Vagina (tissue), 2 donors: Measurements from ENCODE around the gene SUSD1. TPM values are rescaled to one million over a fixed set of nuclear protein-coding genes. Genes with fewer than 3 reads are reported as not detected.

Experiments used
- DNase-seq, 2 donors: peaks; one replicate each; pipeline ENCODE4 v3.0.0-alpha.2; 2017; ENCODE audit errors: extremely low spot score in 2 of 2
- H3K27ac ChIP-seq: fragments of 200-600 bp; sonication (generic); one replicate; pipeline ENCODE4 v1.5.1; 2019
- H3K27me3 ChIP-seq: fragments of 200-600 bp; sonication (generic); one replicate; pipeline ENCODE4 v1.5.1; 2019
- H3K36me3 ChIP-seq, 2 donors: fragments of 200-600 bp; sonication (generic); one replicate each; pipeline ENCODE4 v1.5.1; 2017 to 2019
- H3K4me1 ChIP-seq: fragments of 200-600 bp; sonication (generic); one replicate; pipeline ENCODE4 v1.5.1; 2019
- H3K4me3 ChIP-seq, 2 donors: fragments of 200-600 bp; sonication (generic); 1 replicate in 1 of 2; 2 replicates in 1 of 2; pipeline ENCODE4 v1.5.1; 2016 to 2019
- H3K9me3 ChIP-seq: fragments of 200-600 bp; sonication (generic); one replicate; pipeline ENCODE4 v1.5.1; 2019
- POLR2A ChIP-seq, 2 donors: fragments of 450-650 bp; IDR thresholded peaks; one replicate each; pipeline ENCODE4 v1.6.1; 2017; ENCODE audit warnings: antibody characterized with exemption in 2 of 2, mild to moderate bottlenecking in 2 of 2, moderate library complexity in 2 of 2
- POLR2AphosphoS5 ChIP-seq, 2 donors: sonication (generic); formaldehyde crosslinking; IDR thresholded peaks; one replicate each; pipeline ENCODE4 v1.9.0; 2017; ENCODE audit warnings: antibody characterized with exemption in 2 of 2, mild to moderate bottlenecking in 2 of 2, low read depth in 1 of 2; ENCODE audit not compliant: insufficient read depth in 1 of 2
- intact Hi-C: fragments of 100-400 bp; cut with DNase I; formaldehyde crosslinking; loops from one replicate; pipeline ENCODE4 v1.15.1; 2023
- total RNA-seq: library from RNA; depleted of rRNA; stranded (reverse); fragments of >200 nt; gene quantifications from one replicate; pipeline ENCODE4 v1.2.3, GENCODE V29; 2016
- TF ChIP-seq, protein P1 (sequence below), 3 experiments: fragments of 450-650 bp in 2 of 3; fragments of 200-600 bp in 1 of 3; sonication (generic) in 1 of 3; IDR thresholded peaks; one replicate each; pipeline ENCODE4 v1.5.1; 2017 to 2019; ENCODE audit warnings: antibody characterized with exemption in 3 of 3, mild to moderate bottlenecking in 2 of 3, moderate library complexity in 2 of 3

The SUSD1 gene
- total RNA-seq, 1 donor from 2014 or later, result 10.8 TPM

DNA sequence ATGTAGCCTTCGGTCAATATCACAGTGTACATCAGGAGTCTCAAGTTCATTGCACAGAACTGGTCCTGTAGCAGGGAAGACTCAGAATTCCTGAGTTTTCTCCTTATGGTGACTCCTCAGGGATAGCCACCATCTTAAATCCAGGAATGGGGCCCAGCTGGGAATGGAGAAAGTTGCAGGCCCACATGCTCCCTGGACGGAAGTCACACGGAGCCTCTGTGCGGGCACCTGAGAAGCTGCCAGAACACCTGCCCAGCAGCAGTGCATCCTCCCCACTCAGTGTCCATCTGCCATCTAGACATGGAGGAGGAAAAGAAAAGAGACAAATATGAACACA is 133.9 kb downstream of the SUSD1 start:
- intact Hi-C loops, result no loop called here
- H3K27me3 ChIP-seq, result no peaks in the 10 kb centered on the region
- H3K4me1 ChIP-seq, result no peaks in the 10 kb centered on the region
- H3K9me3 ChIP-seq, result no peaks in the 10 kb centered on the region
- no peak overlapping the region for H3K27ac ChIP-seq
- DNase-seq, result no peak
- TF ChIP-seq POLR2AphosphoS5 (IDR thresholded peaks at IDR 0.05; ENCODE audit: insufficient read depth in 1 of 2, low read depth in 1 of 2) (no peak), POLR2A (IDR thresholded peaks at IDR 0.05) (no peak)
- TF ChIP-seq, protein P1, sequence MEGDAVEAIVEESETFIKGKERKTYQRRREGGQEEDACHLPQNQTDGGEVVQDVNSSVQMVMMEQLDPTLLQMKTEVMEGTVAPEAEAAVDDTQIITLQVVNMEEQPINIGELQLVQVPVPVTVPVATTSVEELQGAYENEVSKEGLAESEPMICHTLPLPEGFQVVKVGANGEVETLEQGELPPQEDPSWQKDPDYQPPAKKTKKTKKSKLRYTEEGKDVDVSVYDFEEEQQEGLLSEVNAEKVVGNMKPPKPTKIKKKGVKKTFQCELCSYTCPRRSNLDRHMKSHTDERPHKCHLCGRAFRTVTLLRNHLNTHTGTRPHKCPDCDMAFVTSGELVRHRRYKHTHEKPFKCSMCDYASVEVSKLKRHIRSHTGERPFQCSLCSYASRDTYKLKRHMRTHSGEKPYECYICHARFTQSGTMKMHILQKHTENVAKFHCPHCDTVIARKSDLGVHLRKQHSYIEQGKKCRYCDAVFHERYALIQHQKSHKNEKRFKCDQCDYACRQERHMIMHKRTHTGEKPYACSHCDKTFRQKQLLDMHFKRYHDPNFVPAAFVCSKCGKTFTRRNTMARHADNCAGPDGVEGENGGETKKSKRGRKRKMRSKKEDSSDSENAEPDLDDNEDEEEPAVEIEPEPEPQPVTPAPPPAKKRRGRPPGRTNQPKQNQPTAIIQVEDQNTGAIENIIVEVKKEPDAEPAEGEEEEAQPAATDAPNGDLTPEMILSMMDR (IDR thresholded peaks at IDR 0.05), result no peak
- no peak overlapping the region for H3K4me3 ChIP-seq
- H3K36me3 ChIP-seq, result no peaks in the 10 kb centered on the region

DNA sequence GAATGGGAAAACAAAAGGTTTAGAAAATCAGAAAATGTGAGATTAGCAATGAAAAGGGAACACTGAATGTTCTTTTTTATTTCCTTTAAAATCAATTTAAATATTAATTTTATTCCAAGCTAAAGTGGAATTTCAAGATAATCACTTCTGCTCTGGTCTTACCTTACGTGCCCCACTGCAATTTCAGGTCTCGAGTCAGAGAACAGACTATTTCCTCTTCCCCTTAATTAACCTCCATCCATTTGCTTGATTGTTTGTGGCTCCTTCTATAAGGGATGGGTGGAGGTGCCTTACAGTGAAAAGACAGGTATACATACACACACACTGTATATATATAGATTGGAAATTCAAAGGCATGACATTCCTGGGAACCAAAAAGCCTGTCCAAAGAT is 137.1 kb downstream of the SUSD1 start:
- DNase-seq, result no peak
- no peaks in the 10 kb centered on the region for H3K36me3 ChIP-seq
- TF ChIP-seq POLR2AphosphoS5 (IDR thresholded peaks at IDR 0.05; ENCODE audit: insufficient read depth in 1 of 2, low read depth in 1 of 2) (no peak), POLR2A (IDR thresholded peaks at IDR 0.05) (no peak)
- TF ChIP-seq, protein P1 (IDR thresholded peaks at IDR 0.05), result no peak
- no peaks in the 10 kb centered on the region for H3K27me3 ChIP-seq
- no peak overlapping the region for H3K27ac ChIP-seq
- no peaks in the 10 kb centered on the region for H3K9me3 ChIP-seq
- no peak overlapping the region for H3K4me3 ChIP-seq
- intact Hi-C loops, result no loop called here
- H3K4me1 ChIP-seq, result no peaks in the 10 kb centered on the region

DNA sequence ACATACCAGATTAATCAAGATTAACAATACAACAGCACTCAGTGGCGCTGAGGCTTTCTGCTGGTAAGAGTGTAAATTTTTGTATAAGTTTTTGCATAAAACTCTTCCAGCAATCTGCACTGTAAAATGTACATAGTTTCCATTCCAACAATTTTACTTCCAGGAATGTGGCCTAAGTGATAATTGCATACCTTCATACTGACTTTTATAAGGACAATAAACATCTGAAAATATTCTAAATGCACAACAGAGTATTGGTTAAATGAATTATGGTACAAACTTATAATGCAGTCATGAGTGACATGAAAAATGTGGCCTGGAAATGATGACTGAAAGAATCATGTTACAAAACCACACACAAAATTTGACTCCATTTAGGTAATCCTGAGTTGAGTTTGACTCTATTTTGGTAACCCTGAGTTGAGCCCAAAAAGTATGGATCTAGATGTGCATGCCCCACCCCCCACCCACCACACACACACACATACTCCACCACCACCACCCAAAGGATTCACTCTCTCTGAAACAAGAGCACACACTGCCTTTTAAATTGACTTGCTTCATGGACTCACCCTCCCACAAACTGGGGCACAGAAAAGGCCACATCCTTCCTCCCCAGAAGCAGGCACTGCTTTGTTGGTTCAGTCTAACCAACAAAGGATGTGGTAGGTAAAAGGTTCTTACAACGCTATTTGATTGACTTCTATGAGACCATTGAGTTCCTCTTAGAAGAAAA is 137.6 kb downstream of the SUSD1 start:
- TF ChIP-seq POLR2AphosphoS5 (IDR thresholded peaks at IDR 0.05; ENCODE audit: insufficient read depth in 1 of 2, low read depth in 1 of 2), result no peak
- TF ChIP-seq POLR2A (IDR thresholded peaks at IDR 0.05), result no peak
- TF ChIP-seq, protein P1 (IDR thresholded peaks at IDR 0.05), result no peak
- Histone ChIP-seq H3K4me3 (no peak overlapping the region), H3K27me3 (no peaks in the 10 kb centered on the region), H3K36me3 (no peaks in the 10 kb centered on the region), H3K27ac (no peak overlapping the region), H3K4me1 (no peaks in the 10 kb centered on the region), H3K9me3 (no peaks in the 10 kb centered on the region)
- no peak for DNase-seq
- intact Hi-C loops, result no loop called here

DNA sequence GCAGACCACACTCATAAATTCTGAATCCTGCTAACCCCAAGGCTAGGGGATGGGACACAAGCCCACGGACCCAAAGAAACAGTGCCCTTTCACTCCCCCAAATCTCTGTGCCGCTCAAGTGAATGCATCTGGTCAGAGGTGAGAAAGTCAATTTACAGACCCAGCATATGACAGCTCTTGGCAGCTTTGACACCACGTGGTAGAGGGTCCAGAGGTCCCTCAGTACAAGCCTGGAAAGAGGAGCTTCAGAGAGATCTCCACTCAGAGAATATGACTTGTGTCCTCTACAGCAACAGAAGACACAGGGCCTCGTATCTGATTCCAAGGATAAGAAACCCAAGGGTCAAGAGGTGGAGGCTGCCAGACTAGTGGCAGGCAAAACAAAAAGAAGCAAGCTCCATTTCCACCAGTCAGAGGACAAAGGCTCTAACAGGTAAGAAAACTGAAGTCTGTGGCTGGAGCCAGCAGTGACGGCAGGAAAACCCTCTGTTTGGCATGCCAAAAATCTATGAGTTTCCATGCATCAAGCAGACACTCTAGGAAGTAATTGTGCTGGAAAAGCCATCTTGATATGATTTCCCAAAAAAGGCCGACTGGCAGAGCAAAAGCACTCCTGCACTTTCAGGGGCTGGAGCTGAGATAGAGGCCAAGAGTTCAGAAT is 139.8 kb downstream of the SUSD1 start:
- Histone ChIP-seq H3K36me3 (no peaks in the 10 kb centered on the region), H3K27ac (no peak overlapping the region), H3K4me3 (no peak overlapping the region), H3K4me1 (no peaks in the 10 kb centered on the region), H3K27me3 (no peaks in the 10 kb centered on the region), H3K9me3 (no peaks in the 10 kb centered on the region)
- no peak for DNase-seq
- intact Hi-C loops, result no loop called here
- TF ChIP-seq POLR2A (IDR thresholded peaks at IDR 0.05) (no peak), POLR2AphosphoS5 (IDR thresholded peaks at IDR 0.05; ENCODE audit: insufficient read depth in 1 of 2, low read depth in 1 of 2) (no peak)
- TF ChIP-seq, protein P1 (IDR thresholded peaks at IDR 0.05), result no peak

DNA sequence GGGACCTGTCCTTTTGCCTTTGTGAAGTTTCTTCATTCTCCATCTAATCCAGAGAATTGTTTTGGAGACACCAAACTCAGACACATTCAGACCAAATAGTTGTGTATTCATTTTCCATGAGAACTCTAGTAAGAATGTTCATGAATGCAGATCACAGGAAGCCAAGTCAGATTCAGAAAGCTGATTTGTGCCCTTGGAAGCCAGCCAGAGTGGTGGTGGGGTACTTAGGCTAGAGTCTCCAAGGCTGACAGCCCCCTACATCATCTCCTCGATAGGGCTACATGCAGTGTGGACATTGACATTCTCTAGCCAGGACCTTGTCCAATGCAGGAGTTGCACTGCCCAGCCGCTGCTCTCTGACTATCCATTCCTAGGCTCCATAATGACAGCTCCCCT is 140.9 kb downstream of the SUSD1 start:
- H3K27ac ChIP-seq, result no peak overlapping the region
- H3K4me3 ChIP-seq, result no peak overlapping the region
- no peaks in the 10 kb centered on the region for H3K36me3 ChIP-seq
- no peaks in the 10 kb centered on the region for H3K27me3 ChIP-seq
- H3K4me1 ChIP-seq, result no peaks in the 10 kb centered on the region
- DNase-seq, result no peak
- TF ChIP-seq, protein P1 (IDR thresholded peaks at IDR 0.05), result no peak
- TF ChIP-seq POLR2AphosphoS5 (IDR thresholded peaks at IDR 0.05; ENCODE audit: insufficient read depth in 1 of 2, low read depth in 1 of 2) (no peak), POLR2A (IDR thresholded peaks at IDR 0.05) (no peak)
- intact Hi-C loops, result no loop called here
- H3K9me3 ChIP-seq, result no peaks in the 10 kb centered on the region
